HL-60 (cell line): ENCODE data around the gene DBF4B.
A peak's percentile ranks its signal among the peaks of the same experiment; 100 is the strongest.
"Not testable (repeated sequence)": the region's sequence is repeated elsewhere in the genome, so short reads cannot be mapped to it uniquely, and the experiment has no call there.

ENCODE experiments used
- DNase-seq, 2 experiments: peaks; one replicate each; pipeline ENCODE4 v3.0.0-alpha.2; 2010 to 2020; ENCODE audit warnings: low read depth in 1 of 2, low spot score in 1 of 2
- H3K27ac ChIP-seq: fragments of 250-450 bp; sonication (Bioruptor Pico); replicated peaks from 2 replicates; pipeline ENCODE4 v1.5.1; 2020; ENCODE audit warnings: mild to moderate bottlenecking, moderate library complexity
- H3K27me3 ChIP-seq: fragments of 250-450 bp; sonication (Bioruptor Pico); 2 replicates; pipeline ENCODE4 v1.5.1; 2021; ENCODE audit warnings: mild to moderate bottlenecking, moderate library complexity; ENCODE audit not compliant: insufficient read depth, poor library complexity, severe bottlenecking
- H3K4me3 ChIP-seq: replicated peaks from 2 replicates; pipeline ENCODE4 v1.5.1; 2011; ENCODE audit warnings: mild to moderate bottlenecking, control low read depth, low read length; ENCODE audit not compliant: insufficient read depth
- GABPA ChIP-seq: IDR thresholded peaks from 2 replicates; pipeline ENCODE4 v1.6.1; 2012; ENCODE audit warnings: low read depth
- POLR2AphosphoS5 ChIP-seq: IDR thresholded peaks from 2 replicates; pipeline ENCODE4 v1.6.1; 2012; ENCODE audit warnings: low read depth
- REST ChIP-seq: IDR thresholded peaks from 2 replicates; pipeline ENCODE4 v1.6.1; 2012; ENCODE audit warnings: low read depth; ENCODE audit not compliant: insufficient replicate concordance
- SPI1 ChIP-seq: IDR thresholded peaks from 2 replicates; pipeline ENCODE4 v1.6.1; 2012; ENCODE audit warnings: low read depth, mild to moderate bottlenecking, borderline replicate concordance
- TF ChIP-seq, protein P1 (sequence below): IDR thresholded peaks from one replicate; pipeline ENCODE4 v1.5.1; 2011; ENCODE audit warnings: low read length, control low read depth, inconsistent platforms; ENCODE audit not compliant: insufficient read depth

DBF4B gene

GRCh38 chr17:44690746-44691306 lies 17.6 kb upstream of the DBF4B start:
- DNase-seq = peak; percentile 84 to 93
- not testable (repeated sequence) for H3K4me3 ChIP-seq, H3K27me3 ChIP-seq
- peak; percentile 42; the same call in 1 of the 2 replicates for TF ChIP-seq POLR2AphosphoS5
- TF ChIP-seq SPI1 = peak; percentile 66; the same call in 1 of the 2 replicates
- TF ChIP-seq, protein P1, sequence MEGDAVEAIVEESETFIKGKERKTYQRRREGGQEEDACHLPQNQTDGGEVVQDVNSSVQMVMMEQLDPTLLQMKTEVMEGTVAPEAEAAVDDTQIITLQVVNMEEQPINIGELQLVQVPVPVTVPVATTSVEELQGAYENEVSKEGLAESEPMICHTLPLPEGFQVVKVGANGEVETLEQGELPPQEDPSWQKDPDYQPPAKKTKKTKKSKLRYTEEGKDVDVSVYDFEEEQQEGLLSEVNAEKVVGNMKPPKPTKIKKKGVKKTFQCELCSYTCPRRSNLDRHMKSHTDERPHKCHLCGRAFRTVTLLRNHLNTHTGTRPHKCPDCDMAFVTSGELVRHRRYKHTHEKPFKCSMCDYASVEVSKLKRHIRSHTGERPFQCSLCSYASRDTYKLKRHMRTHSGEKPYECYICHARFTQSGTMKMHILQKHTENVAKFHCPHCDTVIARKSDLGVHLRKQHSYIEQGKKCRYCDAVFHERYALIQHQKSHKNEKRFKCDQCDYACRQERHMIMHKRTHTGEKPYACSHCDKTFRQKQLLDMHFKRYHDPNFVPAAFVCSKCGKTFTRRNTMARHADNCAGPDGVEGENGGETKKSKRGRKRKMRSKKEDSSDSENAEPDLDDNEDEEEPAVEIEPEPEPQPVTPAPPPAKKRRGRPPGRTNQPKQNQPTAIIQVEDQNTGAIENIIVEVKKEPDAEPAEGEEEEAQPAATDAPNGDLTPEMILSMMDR = peak; percentile 32
- peak overlapping the region; percentile 77 for H3K27ac ChIP-seq

- H3K27me3 ChIP-seq = no peaks in the 10 kb centered on the region
- TF ChIP-seq REST (no peak), POLR2AphosphoS5 (no peak), GABPA (no peak), SPI1 (no peak)
- TF ChIP-seq, protein P1 = no peak
- H3K27ac ChIP-seq = no peak overlapping the region
- DNase-seq = no peak
- H3K4me3 ChIP-seq = no peak overlapping the region
Observed at GRCh38 chr17:44693609-44694008, 14.9 kb upstream of the DBF4B start.

- H3K4me3 ChIP-seq, H3K27ac ChIP-seq, DNase-seq, H3K27me3 ChIP-seq: not testable (repeated sequence)
Observed at GRCh38 chr17:44700288-44700687, 8.2 kb upstream of the DBF4B start.

- TF ChIP-seq SPI1 (no peak), GABPA (no peak), REST (no peak), POLR2AphosphoS5 (no peak)
- TF ChIP-seq, protein P1 = no peak
- peak overlapping the region; percentile 89 for H3K27ac ChIP-seq
- DNase-seq = no peak
Observed at GRCh38 chr17:44707755-44708400, 587 bp upstream of the DBF4B start.

More at GRCh38 chr17:44707755-44708400, 587 bp upstream of the DBF4B start:
- H3K27me3 ChIP-seq = no peaks in the 10 kb centered on the region
- peak overlapping the region; percentile 86 for H3K4me3 ChIP-seq
